C4-2B (cell line): ENCODE results near the gene CCDC40.

ENCODE experiments used
- H3K27ac ChIP-seq: fragments of 450-650 bp; 2 replicates; pipeline ENCODE4 v1.5.1; 2017
- CTCF ChIP-seq: fragments of 450-650 bp; conservative IDR thresholded peaks from 2 replicates; pipeline ENCODE4 v1.5.1; 2017; ENCODE audit warnings: mild to moderate bottlenecking
- ZFX ChIP-seq: fragments of 450-650 bp; IDR thresholded peaks from 2 replicates; pipeline ENCODE4 v1.6.1; 2017

CCDC40 gene

GRCh38 chr17:80002690-80003490 lies 33.6 kb upstream of the CCDC40 start:
- H3K27ac ChIP-seq: no peak overlapping the region
- no peak for TF ChIP-seq CTCF
- TF ChIP-seq ZFX: no peak

GRCh38 chr17:80003969-80004368 lies 32.5 kb upstream of the CCDC40 start:
- TF ChIP-seq CTCF (no peak), ZFX (no peak)
- H3K27ac ChIP-seq: no peak overlapping the region

- TF ChIP-seq CTCF (peak; percentile 98), ZFX (no peak)
- peak overlapping the region; percentile 10; the same call in 1 of the 2 replicates for H3K27ac ChIP-seq
These were observed 30.8 kb upstream of the CCDC40 start for GRCh38 chr17:80005360-80006338.

- no peak overlapping the region; the same call in 1 of the 2 replicates for H3K27ac ChIP-seq
- 0 out of 2 replicates have a peak, but pooled peaks have one; percentile 6 for TF ChIP-seq CTCF
- TF ChIP-seq ZFX: no peak
These were observed 30.1 kb upstream of the CCDC40 start for GRCh38 chr17:80006339-80006720.

- TF ChIP-seq ZFX (no peak), CTCF (no peak)
- H3K27ac ChIP-seq: no peak overlapping the region
These were observed 29.4 kb upstream of the CCDC40 start for GRCh38 chr17:80006811-80007752.

GRCh38 chr17:80007939-80008338 lies 28.5 kb upstream of the CCDC40 start:
- H3K27ac ChIP-seq: peak overlapping the region; percentile 67; the same call in 1 of the 2 replicates
- no peak for TF ChIP-seq ZFX
- no peak for TF ChIP-seq CTCF
